Germinal center (tissue), 1 donor: Measurements from ENCODE around the gene FCGR3B.
"Not testable (repeated sequence)": the region's sequence is repeated elsewhere in the genome, so short reads cannot be mapped to it uniquely, and the experiment has no call there.

Experiments used
- DNase-seq: peaks from one replicate; pipeline ENCODE4 v3.0.0; 2012; ENCODE audit warnings: mixed read lengths, low spot score

FCGR3B gene

GRCh38 chr1:161638251-161638993 lies 7.4 kb upstream of the FCGR3B start:
- not testable (repeated sequence) for DNase-seq

DNA sequence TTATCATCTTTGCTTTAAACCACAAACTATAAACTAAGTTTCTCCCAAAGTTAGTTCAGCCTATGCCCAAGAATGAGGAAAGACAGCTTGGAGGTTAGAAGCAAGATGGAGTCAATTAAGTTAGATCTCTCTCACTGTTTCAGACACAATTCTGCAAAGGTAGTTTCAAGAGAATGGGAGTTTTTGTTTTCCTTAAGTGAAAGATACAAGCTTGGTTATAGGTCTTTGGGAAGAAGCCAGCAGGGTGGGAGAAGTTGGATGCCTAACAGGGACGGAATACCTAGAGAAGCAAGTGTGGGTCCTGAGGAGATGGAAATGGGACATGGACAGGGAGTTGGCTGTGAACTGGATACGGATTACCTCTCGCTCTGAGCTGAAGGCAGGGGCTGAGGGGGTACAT lies 6.0 kb upstream of the FCGR3B start:
- DNase-seq: not testable (repeated sequence)

- not testable (repeated sequence) for DNase-seq
Measured at GRCh38 chr1:161636189-161636782, 5.3 kb upstream of the FCGR3B start.

DNA sequence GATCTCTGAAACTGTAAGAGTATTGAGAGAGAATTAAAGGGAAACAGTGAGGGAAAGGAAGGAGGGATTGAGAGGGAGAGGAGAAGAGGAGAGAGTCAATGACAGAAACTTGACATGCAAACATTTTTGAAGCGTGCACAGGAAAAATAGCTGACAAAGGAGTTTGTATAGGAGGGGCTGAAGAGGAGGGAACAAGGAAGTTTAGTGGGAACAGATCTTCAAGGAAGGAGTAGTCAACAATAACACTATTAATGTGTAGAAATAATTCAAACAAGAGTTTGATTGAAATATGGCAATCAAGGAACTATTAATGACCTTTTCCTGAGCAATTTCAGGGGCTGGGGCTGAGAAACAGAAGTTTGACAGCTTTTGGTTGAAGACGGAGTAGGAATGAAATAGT lies 4.0 kb upstream of the FCGR3B start:
- not testable (repeated sequence) for DNase-seq

DNA sequence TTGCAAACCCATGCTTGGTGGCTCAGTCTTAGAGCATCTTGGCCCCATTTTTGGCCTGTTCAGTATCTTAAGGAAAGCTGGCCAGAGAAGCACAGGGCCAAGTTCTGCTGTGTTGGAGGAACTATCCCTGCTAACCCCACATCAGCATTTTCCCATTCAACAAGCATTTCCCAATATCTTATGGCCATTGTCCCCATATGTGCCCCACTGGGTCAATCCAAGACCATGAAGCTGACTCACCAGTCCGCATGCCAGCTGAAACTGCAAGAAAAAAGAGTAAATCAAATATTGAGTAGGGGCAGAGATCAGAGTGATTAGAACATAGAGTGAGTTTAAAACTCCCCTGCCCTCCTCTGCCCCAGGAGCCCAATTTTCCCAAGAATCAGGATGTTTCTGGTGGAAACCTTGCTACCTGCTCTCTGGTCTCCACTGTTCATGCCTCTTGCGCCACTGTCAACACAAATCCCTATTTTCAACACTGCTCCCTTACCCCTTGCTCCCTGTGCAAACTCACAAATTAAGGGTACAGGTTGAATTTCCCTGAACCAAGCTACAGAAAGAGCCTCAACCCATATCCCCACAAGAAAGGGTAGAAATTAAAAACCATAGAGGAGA lies 741 bp downstream of the FCGR3B start:
- not testable (repeated sequence) for DNase-seq

DNA sequence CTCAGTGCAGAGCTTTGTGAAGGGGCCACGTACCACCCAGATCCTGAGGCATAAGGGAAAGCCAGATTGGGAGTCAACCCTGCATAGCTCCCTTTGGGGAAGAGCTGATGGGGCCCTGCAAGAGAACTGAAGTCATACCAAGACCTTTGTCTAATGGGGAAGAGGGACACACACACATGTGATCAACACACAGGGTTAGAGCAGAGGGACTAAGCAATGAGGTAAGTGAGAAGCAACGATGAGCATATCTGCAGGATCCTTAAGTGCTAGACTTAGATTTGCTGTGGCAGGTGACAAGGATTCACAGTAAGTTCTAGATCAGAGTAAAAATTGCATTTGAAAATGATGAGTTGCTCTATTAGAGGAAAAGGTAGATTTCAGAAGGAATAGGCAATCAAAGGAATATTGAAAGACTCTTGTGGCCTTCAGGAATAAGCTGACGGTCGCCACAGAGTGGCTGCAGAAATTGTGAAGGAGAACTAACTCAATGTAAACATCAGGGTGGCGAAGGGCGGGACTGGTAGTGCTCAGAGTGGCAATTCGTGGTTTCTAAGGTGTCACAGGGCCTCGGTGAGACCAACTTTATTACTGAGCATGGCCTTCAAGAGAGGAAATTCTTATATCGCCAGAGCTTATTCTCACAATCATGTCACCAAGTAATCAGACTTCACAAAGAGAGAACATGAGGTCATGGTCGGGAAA lies 4.4 kb downstream of the FCGR3B start:
- DNase-seq: not testable (repeated sequence)

- not testable (repeated sequence) for DNase-seq
Measured at GRCh38 chr1:161624605-161625004, 6.4 kb downstream of the FCGR3B start.

GRCh38 chr1:161623401-161624051 lies 7.5 kb downstream of the FCGR3B start:
- DNase-seq: not testable (repeated sequence)

DNA sequence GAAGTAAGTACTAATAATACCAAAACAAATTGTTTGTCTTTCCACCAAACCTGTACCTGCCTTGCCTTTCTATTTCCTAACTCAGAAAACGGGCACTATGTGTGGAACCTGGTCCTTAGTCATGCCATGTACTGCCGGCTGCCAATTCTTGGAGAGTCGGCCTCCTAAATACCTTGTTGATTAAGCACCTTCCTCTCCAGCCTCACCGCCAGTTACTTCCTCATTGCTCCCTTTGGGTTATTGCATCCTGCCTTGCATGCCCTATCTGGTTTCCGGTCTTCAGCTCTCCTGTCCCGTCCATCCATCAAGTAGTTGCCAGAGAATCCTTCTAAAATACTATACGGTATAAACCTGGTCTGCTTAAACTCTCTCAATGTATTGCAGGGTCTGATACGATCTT lies 8.9 kb downstream of the FCGR3B start:
- not testable (repeated sequence) for DNase-seq

- peak; percentile 17 for DNase-seq
Measured at GRCh38 chr1:161621181-161622000, 9.6 kb downstream of the FCGR3B start.

DNA sequence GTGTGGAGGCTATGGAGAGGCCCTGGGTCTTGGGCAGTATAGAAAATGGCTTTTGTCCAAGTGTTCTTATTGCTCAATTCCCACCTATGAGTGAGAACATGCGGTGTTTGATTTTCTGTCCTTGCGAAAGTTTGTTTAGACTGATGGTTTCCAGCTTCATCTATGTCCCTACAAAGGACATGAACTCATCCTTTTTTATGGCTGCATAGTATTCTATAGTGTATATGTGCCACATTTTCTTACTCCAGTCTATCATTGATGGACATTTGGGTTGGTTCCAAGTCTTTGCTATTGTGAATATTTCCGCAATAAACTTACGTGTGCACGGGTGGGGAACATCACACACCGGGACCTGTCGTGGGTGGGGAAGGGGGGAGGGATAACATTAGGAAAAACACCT lies 10.6 kb downstream of the FCGR3B start:
- DNase-seq: not testable (repeated sequence)

DNA sequence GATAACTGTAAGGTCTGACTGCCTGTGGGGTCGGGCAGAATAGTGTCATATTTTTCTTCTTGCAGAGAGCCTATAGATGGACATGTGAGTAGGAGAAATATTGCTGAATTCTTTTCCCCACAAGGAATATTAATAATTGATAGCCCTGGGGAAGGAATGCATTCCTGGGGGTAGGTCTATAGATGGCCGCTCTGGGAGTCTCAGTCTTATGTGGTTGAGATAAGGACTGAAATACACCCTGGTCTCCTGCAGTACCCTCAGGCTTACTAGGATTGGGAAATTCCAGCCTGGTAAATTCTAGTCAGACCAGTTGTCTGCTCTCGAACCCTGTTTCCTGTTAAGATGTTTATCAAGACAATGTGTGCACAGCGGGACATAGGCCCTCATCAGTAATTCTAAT lies 12.5 kb downstream of the FCGR3B start:
- DNase-seq: not testable (repeated sequence)

- DNase-seq: not testable (repeated sequence)
Measured at GRCh38 chr1:161616417-161616816, 14.6 kb downstream of the FCGR3B start.

GRCh38 chr1:161613142-161613514 lies 17.8 kb downstream of the FCGR3B start:
- DNase-seq: not testable (repeated sequence)

- DNase-seq: peak; percentile 84
Measured at GRCh38 chr1:161612322-161613141, 18.4 kb downstream of the FCGR3B start.

- not testable (repeated sequence) for DNase-seq
Measured at GRCh38 chr1:161611866-161612321, 19.1 kb downstream of the FCGR3B start.

GRCh38 chr1:161610198-161610597 lies 20.8 kb downstream of the FCGR3B start:
- not testable (repeated sequence) for DNase-seq

GRCh38 chr1:161606541-161607336 lies 24.2 kb downstream of the FCGR3B start:
- not testable (repeated sequence) for DNase-seq
